ENCODE data around the gene SYDE2. TPM values are rescaled to one million over a fixed set of nuclear protein-coding genes. Genes with fewer than 3 reads are reported as not detected.

The SYDE2 gene
- total and polyA plus RNA-seq, 9 of the 15 experiments (the other 6 are each of a cell fraction or from before 2014, with no cell fraction given), result 0.39 to 8.7 (median 4.5) TPM

DNA sequence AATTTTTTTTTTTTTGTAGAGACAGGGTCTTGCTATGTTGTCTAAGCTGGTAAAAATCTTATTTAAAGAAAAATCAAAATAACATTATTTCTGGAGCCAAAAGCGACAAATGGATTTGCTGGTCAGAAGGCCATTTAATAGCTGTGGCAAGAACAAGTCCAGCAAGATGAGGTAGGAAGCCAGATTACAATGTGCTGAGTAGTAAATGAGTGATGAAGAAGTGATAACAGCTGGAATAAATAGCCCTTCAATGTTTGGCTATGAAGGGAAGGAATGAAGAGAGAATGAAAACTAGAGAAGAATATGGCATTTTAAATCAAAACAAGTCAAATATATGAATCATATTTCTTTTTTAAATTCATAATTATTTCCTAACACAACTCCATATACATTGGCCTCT is 34.5 kb downstream of the SYDE2 start (continued):
- TF ChIP-seq, protein P1, sequence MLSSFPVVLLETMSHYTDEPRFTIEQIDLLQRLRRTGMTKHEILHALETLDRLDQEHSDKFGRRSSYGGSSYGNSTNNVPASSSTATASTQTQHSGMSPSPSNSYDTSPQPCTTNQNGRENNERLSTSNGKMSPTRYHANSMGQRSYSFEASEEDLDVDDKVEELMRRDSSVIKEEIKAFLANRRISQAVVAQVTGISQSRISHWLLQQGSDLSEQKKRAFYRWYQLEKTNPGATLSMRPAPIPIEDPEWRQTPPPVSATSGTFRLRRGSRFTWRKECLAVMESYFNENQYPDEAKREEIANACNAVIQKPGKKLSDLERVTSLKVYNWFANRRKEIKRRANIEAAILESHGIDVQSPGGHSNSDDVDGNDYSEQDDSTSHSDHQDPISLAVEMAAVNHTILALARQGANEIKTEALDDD (IDR thresholded peaks at IDR 0.05), result no peak
- TF ChIP-seq ZNF717 (CRISPR knock-in tag; IDR thresholded peaks at IDR 0.05) (no peak), RBBP5 (IDR thresholded peaks at IDR 0.05; ENCODE audit: borderline replicate concordance, insufficient read depth, low read length, poor library complexity, severe bottlenecking) (no peak)

DNA sequence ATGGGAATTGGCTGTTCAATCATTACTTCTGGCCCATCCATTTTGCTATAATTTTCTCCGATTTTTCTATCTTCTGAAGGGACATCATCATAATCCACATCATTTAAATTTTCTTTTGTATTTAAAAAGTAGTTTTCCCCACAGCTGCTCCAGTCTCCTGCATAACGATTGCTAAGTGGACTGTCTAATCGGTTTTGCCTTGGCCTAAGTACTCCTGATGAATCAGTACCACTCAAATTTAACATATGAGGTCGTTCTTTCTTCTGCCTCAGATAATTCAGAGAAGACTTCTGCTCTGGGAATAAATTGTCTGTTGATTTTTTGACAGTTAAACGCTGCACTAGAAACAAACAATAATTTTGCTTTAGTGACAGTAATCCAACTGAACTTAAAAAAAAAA is 41.9 kb downstream of the SYDE2 start:
- no peak for DNase-seq (ENCODE audit: extremely low read depth in 1 of 4, low spot score in 3 of 4)
- Histone ChIP-seq H3K79me2 (ENCODE audit: control insufficient read depth, insufficient read depth, low read length) (no peaks in the 10 kb centered on the region), H2AFZ (ENCODE audit: low read depth, low read length) (no peak overlapping the region), H3K27me3 (ENCODE audit: control insufficient read depth in 2 of 2, insufficient read depth in 2 of 2, low read length in 2 of 2) (no peaks in the 10 kb centered on the region), H3K9me1 (ENCODE audit: control insufficient read depth, insufficient read depth, low read length) (no peaks in the 10 kb centered on the region), H3K36me3 (ENCODE audit: control insufficient read depth, insufficient read depth, low read length) (peaks cover 3% of the 10 kb centered on the region; the same call in 2 of the 3 replicates), H3K4me3 (no peak overlapping the region), H4K20me1 (replicated peaks; ENCODE audit: control insufficient read depth, insufficient read depth, low read length) (no peaks in the 10 kb centered on the region), H3K4me2 (ENCODE audit: insufficient read depth, low read length) (no peak overlapping the region), H3K27ac (ENCODE audit: extremely low read depth, low read depth, low read length) (no peak overlapping the region), H3K9ac (ENCODE audit: insufficient read depth in 1 of 2, low read depth in 2 of 2, low read length in 2 of 2) (no peak overlapping the region), H3K9me3 (replicated peaks; ENCODE audit: control insufficient read depth, insufficient read depth, low read depth, low read length) (no peaks in the 10 kb centered on the region), H3K4me1 (replicated peaks in 1 of 2; ENCODE audit: control insufficient read depth in 2 of 2, insufficient read depth in 2 of 2, low read length in 2 of 2) (no peaks in the 10 kb centered on the region)
- FAIRE-seq, result no peak
- BruUV-seq (replicated peaks), result no TSS peak
- CTCF ChIA-PET (ENCODE audit: low intra/inter-chr PET ratio), result no interaction called here
- POLR2A ChIA-PET, result interaction anchor here (0.9 kb wide), 1 partner anchor 16 kb away, joined by 5 read pairs; no protein-coding TSS in a partner anchor
- intact Hi-C loops (cut with micrococcal nuclease) (no loop called here), in situ Hi-C loops (cut with MboI) (no loop called here)
- no peak for ATAC-seq
- 40% methylated on average over 5 of the region's 5 CpGs for WGBS (ENCODE audit: insufficient coverage, low coverage, missing lambda C conversion rate)
- no peak for TF ChIP-seq RHOXF2B (CRISPR knock-in tag; conservative IDR thresholded peaks at IDR 0.05)
- no peak for TF ChIP-seq MAZ (CRISPR knock-in tag; conservative IDR thresholded peaks at IDR 0.05 in 1 of 2, IDR thresholded peaks at IDR 0.05 in 1 of 2)
- TF ChIP-seq ZC3H4 (CRISPR knock-in tag; IDR thresholded peaks at IDR 0.05; ENCODE audit: borderline replicate concordance), result no peak
- TF ChIP-seq IRF2 (CRISPR knock-in tag; IDR thresholded peaks at IDR 0.05), result no peak
- TF ChIP-seq, protein P2, sequence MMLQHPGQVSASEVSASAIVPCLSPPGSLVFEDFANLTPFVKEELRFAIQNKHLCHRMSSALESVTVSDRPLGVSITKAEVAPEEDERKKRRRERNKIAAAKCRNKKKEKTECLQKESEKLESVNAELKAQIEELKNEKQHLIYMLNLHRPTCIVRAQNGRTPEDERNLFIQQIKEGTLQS (IDR thresholded peaks at IDR 0.05), result no peak
- TF ChIP-seq, protein P2 (CRISPR knock-in tag; conservative IDR thresholded peaks at IDR 0.05), result no peak
- no peak for TF ChIP-seq ZNF384 (IDR thresholded peaks at IDR 0.05; ENCODE audit: low read depth, low read length)
- TF ChIP-seq ZNF133 (CRISPR knock-in tag; IDR thresholded peaks at IDR 0.05), result no peak
- TF ChIP-seq, protein P3, sequence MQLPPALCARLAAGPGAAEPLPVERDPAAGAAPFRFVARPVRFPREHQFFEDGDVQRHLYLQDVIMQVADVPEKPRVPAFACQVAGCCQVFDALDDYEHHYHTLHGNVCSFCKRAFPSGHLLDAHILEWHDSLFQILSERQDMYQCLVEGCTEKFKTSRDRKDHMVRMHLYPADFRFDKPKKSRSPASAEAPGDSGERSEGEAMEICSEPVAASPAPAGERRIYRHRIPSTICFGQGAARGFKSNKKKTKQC (CRISPR knock-in tag; IDR thresholded peaks at IDR 0.05), result no peak
- TF ChIP-seq ETV6 (IDR thresholded peaks at IDR 0.05; ENCODE audit: borderline replicate concordance in 1 of 2, low read depth in 2 of 2, low read length in 1 of 2), result no peak
- no peak for TF ChIP-seq ETV6 (CRISPR knock-in tag; IDR thresholded peaks at IDR 0.05; ENCODE audit: borderline replicate concordance)
- TF ChIP-seq MEIS2 (IDR thresholded peaks at IDR 0.05; ENCODE audit: partially characterized antibody), result no peak
- no peak for TF ChIP-seq KDM2B (CRISPR knock-in tag; IDR thresholded peaks at IDR 0.05)
- no peak for TF ChIP-seq U2AF2 (optimal IDR thresholded peaks at IDR 0.05; ENCODE audit: low read depth, low read length)
- no peak for TF ChIP-seq HDGF (IDR thresholded peaks at IDR 0.05)
- TF ChIP-seq, protein P4, sequence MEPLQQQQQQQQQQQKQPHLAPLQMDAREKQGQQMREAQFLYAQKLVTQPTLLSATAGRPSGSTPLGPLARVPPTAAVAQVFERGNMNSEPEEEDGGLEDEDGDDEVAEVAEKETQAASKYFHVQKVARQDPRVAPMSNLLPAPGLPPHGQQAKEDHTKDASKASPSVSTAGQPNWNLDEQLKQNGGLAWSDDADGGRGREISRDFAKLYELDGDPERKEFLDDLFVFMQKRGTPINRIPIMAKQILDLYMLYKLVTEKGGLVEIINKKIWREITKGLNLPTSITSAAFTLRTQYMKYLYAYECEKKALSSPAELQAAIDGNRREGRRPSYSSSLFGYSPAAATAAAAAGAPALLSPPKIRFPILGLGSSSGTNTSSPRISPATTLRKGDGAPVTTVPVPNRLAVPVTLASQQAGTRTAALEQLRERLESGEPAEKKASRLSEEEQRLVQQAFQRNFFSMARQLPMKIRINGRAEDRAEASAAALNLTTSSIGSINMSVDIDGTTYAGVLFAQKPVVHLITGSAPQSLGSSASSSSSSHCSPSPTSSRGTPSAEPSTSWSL (CRISPR knock-in tag; IDR thresholded peaks at IDR 0.05; ENCODE audit: borderline replicate concordance), result no peak
